Skeletal muscle satellite cell (primary cell): Measurements from ENCODE around the gene LMAN1.

ENCODE experiments used
- H3K27me3 ChIP-seq: 2 replicates; pipeline ENCODE4 v1.7.0; 2013; ENCODE audit warnings: low read length; ENCODE audit not compliant: control insufficient read depth, insufficient read depth
- H3K36me3 ChIP-seq: 2 replicates; pipeline ENCODE4 v1.7.0; 2013; ENCODE audit warnings: mild to moderate bottlenecking, control low read depth, low read length; ENCODE audit not compliant: insufficient read depth
- H3K4me1 ChIP-seq: 2 replicates; pipeline ENCODE4 v1.7.0; 2013; ENCODE audit warnings: low read length; ENCODE audit not compliant: control insufficient read depth, insufficient read depth
- H3K4me2 ChIP-seq: 2 replicates; pipeline ENCODE4 v1.7.0; 2013; ENCODE audit warnings: mild to moderate bottlenecking, low read length
- H3K4me3 ChIP-seq: 2 replicates; pipeline ENCODE4 v1.7.0; 2013; ENCODE audit warnings: low read length
- H3K9ac ChIP-seq: 2 replicates; pipeline ENCODE4 v1.7.0; 2013; ENCODE audit warnings: mild to moderate bottlenecking, low read depth, low read length, moderate library complexity
- H3K9me3 ChIP-seq: replicated peaks from 2 replicates; pipeline ENCODE4 v1.7.0; 2013; ENCODE audit warnings: mild to moderate bottlenecking, control low read depth, low read length

The LMAN1 gene

DNA sequence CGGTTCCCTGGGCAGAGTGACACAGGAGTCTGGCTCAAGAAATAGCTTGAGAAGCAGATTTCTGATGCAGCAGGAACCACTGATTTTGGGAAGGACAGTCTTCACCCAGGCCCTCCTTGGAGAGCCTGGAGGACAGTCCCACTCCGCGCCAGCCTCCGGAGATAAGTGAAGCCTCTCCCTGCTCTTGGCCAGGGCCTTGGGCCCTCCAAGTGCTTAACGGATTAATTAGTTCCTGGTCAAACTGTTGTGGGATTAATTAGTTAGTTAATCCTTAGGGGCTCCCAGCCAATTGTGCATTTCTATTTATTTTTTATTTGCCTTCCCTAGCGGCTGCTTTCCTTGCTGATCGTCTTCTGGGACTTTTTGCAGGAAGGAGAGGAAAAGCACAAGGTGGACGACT lies 60.2 kb downstream of the LMAN1 start:
- Histone ChIP-seq H3K27me3 (peaks cover 84% of the 10 kb centered on the region), H3K4me3 (no peak overlapping the region), H3K4me1 (no peaks in the 10 kb centered on the region), H3K4me2 (no peak overlapping the region), H3K9ac (no peak overlapping the region), H3K36me3 (no peaks in the 10 kb centered on the region), H3K9me3 (no peaks in the 10 kb centered on the region)

GRCh38 chr18:59293317-59293716 lies 65.7 kb downstream of the LMAN1 start:
- peaks cover 79% of the 10 kb centered on the region for H3K27me3 ChIP-seq
- no peaks in the 10 kb centered on the region for H3K4me1 ChIP-seq
- H3K4me2 ChIP-seq: no peak overlapping the region
- H3K9me3 ChIP-seq: no peaks in the 10 kb centered on the region
- H3K36me3 ChIP-seq: no peaks in the 10 kb centered on the region
- no peak overlapping the region for H3K4me3 ChIP-seq
- H3K9ac ChIP-seq: no peak overlapping the region

GRCh38 chr18:59286341-59286740 lies 72.7 kb downstream of the LMAN1 start:
- H3K4me2 ChIP-seq: no peak overlapping the region
- H3K4me3 ChIP-seq: no peak overlapping the region
- H3K4me1 ChIP-seq: no peaks in the 10 kb centered on the region
- H3K9me3 ChIP-seq: no peaks in the 10 kb centered on the region
- H3K27me3 ChIP-seq: peaks cover 71% of the 10 kb centered on the region
- no peak overlapping the region for H3K9ac ChIP-seq
- H3K36me3 ChIP-seq: no peaks in the 10 kb centered on the region

DNA sequence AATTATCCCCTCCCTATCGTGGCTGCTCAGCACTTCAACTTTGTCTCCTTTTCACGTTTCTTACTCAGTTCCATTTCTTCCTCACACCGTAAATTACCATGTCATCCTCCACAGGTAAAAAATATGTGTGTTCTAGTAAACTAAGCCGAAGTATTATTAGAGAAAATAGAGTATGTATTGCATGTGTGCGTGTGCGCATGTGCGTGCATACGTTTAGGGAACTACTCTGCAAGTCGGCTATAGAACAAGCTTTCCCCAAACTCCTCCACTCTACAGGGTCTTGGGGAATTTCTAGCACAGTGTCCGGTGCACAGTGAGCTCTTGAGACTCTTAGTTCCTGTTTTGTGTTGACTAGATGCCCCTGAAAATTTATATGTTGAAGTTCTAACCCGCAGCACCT lies 76.7 kb downstream of the LMAN1 start:
- no peaks in the 10 kb centered on the region for H3K9me3 ChIP-seq
- no peaks in the 10 kb centered on the region for H3K36me3 ChIP-seq
- H3K4me1 ChIP-seq: no peaks in the 10 kb centered on the region
- no peak overlapping the region for H3K4me2 ChIP-seq
- peaks cover 92% of the 10 kb centered on the region for H3K27me3 ChIP-seq
- no peak overlapping the region for H3K4me3 ChIP-seq
- H3K9ac ChIP-seq: no peak overlapping the region

DNA sequence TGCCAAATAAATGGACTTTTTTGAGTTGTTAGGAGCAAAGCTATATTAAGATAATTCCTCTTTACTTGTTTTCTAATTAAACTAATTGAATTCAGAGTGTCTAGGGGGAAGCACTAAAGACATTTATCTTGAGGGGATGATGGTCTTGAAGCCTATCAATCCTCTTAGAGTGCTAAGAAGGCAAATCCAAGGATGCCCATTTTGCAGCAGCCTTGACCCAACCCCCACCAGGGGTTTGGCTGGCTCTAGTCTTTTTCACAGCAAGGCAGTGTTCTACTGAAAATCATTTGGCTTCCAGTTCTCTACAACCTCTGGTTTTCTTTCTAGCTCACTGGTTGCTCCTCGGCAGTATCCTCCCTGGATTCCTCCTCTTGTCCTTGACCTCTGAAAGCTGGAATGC lies 79.3 kb downstream of the LMAN1 start:
- Histone ChIP-seq H3K27me3 (peaks cover 96% of the 10 kb centered on the region), H3K4me3 (no peak overlapping the region)

DNA sequence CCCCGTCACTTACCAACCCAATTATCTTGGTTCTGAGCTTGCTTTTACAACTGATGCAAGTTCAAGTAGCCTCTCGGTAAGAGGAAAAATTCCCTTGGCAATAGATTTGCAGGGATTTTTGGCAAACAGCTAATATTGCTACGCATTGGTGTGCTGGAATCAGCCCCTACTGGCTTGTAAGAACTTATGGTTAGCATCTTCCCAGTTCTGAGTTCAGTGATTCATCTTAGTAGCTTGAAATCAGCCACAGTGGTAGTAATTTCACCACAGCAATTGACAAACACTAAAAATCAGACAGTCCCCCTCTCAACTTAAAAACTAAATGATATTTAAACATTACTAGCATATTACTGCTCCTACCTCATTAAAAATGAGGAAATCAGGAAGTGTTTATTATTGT lies 79.9 kb downstream of the LMAN1 start:
- no peaks in the 10 kb centered on the region for H3K9me3 ChIP-seq
- H3K4me1 ChIP-seq: no peaks in the 10 kb centered on the region
- no peaks in the 10 kb centered on the region for H3K36me3 ChIP-seq
- H3K4me3 ChIP-seq: no peak overlapping the region
- no peak overlapping the region for H3K4me2 ChIP-seq
- H3K27me3 ChIP-seq: peaks cover 96% of the 10 kb centered on the region
- no peak overlapping the region for H3K9ac ChIP-seq

More for the DNA sequence above, 79.3 kb downstream of the LMAN1 start:
- Histone ChIP-seq H3K9ac (no peak overlapping the region), H3K36me3 (no peaks in the 10 kb centered on the region), H3K4me2 (no peak overlapping the region), H3K9me3 (no peaks in the 10 kb centered on the region), H3K4me1 (no peaks in the 10 kb centered on the region)

DNA sequence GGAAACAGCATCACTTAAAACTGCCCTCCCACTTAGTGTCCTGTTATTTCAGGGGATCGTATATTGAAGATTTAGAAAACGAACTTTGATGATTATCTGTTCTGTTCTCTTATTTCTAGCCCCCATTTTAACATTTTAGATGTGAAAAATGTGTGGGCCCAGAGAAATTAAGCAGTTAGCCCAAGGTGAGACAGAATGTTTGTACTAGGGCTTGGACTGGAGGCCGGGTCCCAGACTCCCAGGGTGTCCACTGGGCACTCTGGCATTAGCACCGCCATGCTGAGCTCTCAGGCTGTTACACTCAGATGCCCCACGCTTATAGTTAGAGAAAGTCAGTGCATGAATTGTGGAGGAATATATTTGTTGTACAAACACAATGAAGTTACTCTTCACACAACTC lies 80.3 kb downstream of the LMAN1 start:
- H3K4me2 ChIP-seq: no peak overlapping the region
- H3K27me3 ChIP-seq: peaks cover 96% of the 10 kb centered on the region
- no peak overlapping the region for H3K9ac ChIP-seq
- H3K36me3 ChIP-seq: no peaks in the 10 kb centered on the region
- no peak overlapping the region for H3K4me3 ChIP-seq
- no peaks in the 10 kb centered on the region for H3K9me3 ChIP-seq
- no peaks in the 10 kb centered on the region for H3K4me1 ChIP-seq
